ENCODE data around the gene FBN2. TPM values are rescaled to one million over a fixed set of nuclear protein-coding genes. Genes with fewer than 3 reads are reported as not detected.

FBN2 gene
- total and polyA plus RNA-seq, 9 of the 15 experiments (the other 6 are each of a cell fraction or from before 2014, with no cell fraction given): 0.01 to 0.09 TPM; not detected in 7

- ATAC-seq: no peak
- H3K36me3 ChIP-seq (ENCODE audit: control insufficient read depth, insufficient read depth, low read length): no peaks in the 10 kb centered on the region
- H4K20me1 ChIP-seq (replicated peaks; ENCODE audit: control insufficient read depth, insufficient read depth, low read length): no peaks in the 10 kb centered on the region
- H3K79me2 ChIP-seq (ENCODE audit: control insufficient read depth, insufficient read depth, low read length): no peaks in the 10 kb centered on the region
- FAIRE-seq: no peak
- no peak overlapping the region for H2AFZ ChIP-seq (ENCODE audit: low read depth, low read length)
- CTCF ChIA-PET (ENCODE audit: low intra/inter-chr PET ratio): no interaction called here
- H3K4me2 ChIP-seq (ENCODE audit: insufficient read depth, low read length): no peak overlapping the region
- in situ Hi-C loops (cut with MboI): no loop called here
- no peak for DNase-seq (ENCODE audit: extremely low read depth in 1 of 4, low spot score in 3 of 4)
- no peaks in the 10 kb centered on the region for H3K27me3 ChIP-seq (ENCODE audit: control insufficient read depth in 2 of 2, insufficient read depth in 2 of 2, low read length in 2 of 2)
- POLR2A ChIA-PET: no interaction called here
- H3K9ac ChIP-seq (ENCODE audit: insufficient read depth in 1 of 2, low read depth in 2 of 2, low read length in 2 of 2): no peak overlapping the region
- no peak overlapping the region for H3K27ac ChIP-seq (ENCODE audit: extremely low read depth, low read depth, low read length)
- no peaks in the 10 kb centered on the region for H3K9me1 ChIP-seq (ENCODE audit: control insufficient read depth, insufficient read depth, low read length)
- no peaks in the 10 kb centered on the region for H3K4me1 ChIP-seq (replicated peaks in 1 of 2; ENCODE audit: control insufficient read depth in 2 of 2, insufficient read depth in 2 of 2, low read length in 2 of 2)
- TF ChIP-seq HOMEZ (CRISPR knock-in tag; IDR thresholded peaks at IDR 0.05) (no peak), CEBPG (CRISPR knock-in tag; IDR thresholded peaks at IDR 0.05) (no peak), CEBPG (tag; conservative IDR thresholded peaks at IDR 0.05 in 1 of 2, IDR thresholded peaks at IDR 0.05 in 1 of 2) (0 out of 4 replicates have a peak, but pooled peaks of 1 of the 2 experiments have one; percentile 8)
- TF ChIP-seq, protein P1, sequence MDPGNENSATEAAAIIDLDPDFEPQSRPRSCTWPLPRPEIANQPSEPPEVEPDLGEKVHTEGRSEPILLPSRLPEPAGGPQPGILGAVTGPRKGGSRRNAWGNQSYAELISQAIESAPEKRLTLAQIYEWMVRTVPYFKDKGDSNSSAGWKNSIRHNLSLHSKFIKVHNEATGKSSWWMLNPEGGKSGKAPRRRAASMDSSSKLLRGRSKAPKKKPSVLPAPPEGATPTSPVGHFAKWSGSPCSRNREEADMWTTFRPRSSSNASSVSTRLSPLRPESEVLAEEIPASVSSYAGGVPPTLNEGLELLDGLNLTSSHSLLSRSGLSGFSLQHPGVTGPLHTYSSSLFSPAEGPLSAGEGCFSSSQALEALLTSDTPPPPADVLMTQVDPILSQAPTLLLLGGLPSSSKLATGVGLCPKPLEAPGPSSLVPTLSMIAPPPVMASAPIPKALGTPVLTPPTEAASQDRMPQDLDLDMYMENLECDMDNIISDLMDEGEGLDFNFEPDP (CRISPR knock-in tag; IDR thresholded peaks at IDR 0.05): no peak
- no peaks in the 10 kb centered on the region for H3K9me3 ChIP-seq (replicated peaks; ENCODE audit: control insufficient read depth, insufficient read depth, low read depth, low read length)
- intact Hi-C loops (cut with micrococcal nuclease): no loop called here
- WGBS (ENCODE audit: insufficient coverage, low coverage, missing lambda C conversion rate): 3% methylated on average over 3 of the region's 3 CpGs
- H3K4me3 ChIP-seq: no peak overlapping the region
- BruUV-seq (replicated peaks): no TSS peak
Measured at GRCh38 chr5:128579093-128579492, 41.0 kb upstream of the FBN2 start.
